HG03521 (cell line): ENCODE results near the gene SFMBT2.
"Not testable (repeated sequence)": the region's sequence is repeated elsewhere in the genome, so short reads cannot be mapped to it uniquely, and the experiment has no call there.

Source experiments
- ATAC-seq: cut with Tn5 transposase; IDR thresholded peaks from one replicate; pipeline ENCODE4 v1.9.1; 2021; ENCODE audit warnings: mild to moderate bottlenecking, moderate library complexity; ENCODE audit not compliant: unreplicated experiment

Gene SFMBT2

GRCh38 chr10:7403620-7404019, 7.2 kb downstream of the SFMBT2 start:
- ATAC-seq: no peak

DNA sequence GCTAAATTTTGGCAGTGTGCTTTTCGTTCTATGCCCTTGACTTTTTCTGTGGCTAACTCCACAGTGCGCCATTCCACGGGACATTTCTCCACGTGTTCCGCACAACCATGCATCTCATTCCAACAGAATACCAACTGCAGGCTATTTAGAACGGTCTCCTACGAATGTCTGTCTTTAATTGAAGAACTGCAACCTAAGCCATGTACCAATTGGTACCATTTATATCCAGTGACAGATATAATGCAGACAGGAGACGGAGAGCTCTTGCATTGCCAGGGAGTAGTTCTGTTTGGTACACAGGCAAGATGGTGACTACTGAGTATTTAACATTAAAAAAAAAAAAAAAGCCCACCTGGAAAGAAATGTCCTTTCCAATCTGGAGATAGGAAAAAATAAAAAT, 9.1 kb downstream of the SFMBT2 start:
- no peak for ATAC-seq

DNA sequence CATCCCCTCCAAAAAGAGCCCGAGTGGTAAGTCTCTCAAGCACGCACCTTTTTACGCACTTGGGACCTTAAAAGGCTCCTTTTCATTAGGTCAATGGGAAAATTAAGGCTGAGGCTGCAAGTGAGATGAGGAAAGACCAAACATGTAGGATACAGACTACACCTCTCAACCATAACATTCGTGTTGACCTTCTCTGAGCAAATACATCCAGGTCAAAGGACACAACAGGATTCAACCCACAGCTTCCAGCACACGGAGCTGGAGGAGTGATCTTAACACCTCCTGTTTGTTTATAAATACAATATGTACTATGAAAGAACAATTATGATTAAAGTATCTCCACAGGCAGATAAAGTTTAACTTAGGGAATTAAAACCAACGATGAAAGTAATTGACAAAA, 9.7 kb downstream of the SFMBT2 start:
- ATAC-seq: no peak

DNA sequence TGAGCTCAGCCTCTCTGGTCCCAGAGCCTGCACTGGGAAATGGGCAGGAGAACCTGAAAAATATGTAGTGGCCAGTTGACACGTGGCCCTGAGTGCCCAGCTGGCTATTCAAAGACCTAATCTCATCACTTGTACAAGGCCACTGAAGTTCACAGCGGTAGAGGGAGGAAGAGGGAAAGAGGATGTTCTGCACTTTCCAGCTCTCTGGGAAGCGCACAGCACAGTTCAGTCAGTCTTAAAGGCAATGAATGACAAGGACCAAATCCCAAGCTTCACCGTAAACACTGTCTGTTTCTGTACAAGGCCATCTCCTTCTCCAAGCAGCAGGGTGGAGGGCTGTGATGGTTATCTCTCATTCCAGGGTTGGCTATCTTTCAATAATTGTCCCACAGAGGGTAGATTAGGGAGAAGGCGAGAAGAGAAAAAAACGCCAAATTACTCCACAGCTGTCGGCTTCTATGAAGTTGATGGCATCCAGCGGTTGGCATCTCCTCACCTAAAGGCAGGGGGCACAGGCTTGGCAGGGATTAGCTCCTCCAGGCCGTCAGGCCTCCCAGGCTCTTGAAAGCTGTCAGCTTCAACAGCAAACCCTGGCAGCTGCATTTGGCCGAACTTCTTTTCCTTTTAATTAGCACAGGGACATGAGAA, 10.6 kb downstream of the SFMBT2 start:
- no peak for ATAC-seq

DNA sequence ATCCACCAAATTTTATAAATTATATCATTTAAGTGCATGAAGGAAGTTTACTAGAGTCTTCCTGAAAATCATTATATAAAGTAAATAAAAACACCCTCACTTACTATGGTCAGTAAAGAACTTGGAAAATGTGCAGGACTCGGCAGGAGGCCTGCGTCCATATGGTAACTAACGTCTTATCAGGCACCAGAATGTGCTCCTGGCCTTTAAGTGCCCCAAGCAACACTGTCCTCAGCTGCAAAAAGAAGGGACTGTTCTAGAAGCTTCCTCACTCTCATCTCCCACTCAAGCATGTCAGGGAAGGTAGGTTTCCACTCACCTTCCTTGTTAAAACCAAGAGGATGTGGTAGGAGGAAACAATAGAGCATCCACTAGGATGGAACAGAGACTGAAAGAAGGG, 11.3 kb downstream of the SFMBT2 start:
- ATAC-seq: no peak

DNA sequence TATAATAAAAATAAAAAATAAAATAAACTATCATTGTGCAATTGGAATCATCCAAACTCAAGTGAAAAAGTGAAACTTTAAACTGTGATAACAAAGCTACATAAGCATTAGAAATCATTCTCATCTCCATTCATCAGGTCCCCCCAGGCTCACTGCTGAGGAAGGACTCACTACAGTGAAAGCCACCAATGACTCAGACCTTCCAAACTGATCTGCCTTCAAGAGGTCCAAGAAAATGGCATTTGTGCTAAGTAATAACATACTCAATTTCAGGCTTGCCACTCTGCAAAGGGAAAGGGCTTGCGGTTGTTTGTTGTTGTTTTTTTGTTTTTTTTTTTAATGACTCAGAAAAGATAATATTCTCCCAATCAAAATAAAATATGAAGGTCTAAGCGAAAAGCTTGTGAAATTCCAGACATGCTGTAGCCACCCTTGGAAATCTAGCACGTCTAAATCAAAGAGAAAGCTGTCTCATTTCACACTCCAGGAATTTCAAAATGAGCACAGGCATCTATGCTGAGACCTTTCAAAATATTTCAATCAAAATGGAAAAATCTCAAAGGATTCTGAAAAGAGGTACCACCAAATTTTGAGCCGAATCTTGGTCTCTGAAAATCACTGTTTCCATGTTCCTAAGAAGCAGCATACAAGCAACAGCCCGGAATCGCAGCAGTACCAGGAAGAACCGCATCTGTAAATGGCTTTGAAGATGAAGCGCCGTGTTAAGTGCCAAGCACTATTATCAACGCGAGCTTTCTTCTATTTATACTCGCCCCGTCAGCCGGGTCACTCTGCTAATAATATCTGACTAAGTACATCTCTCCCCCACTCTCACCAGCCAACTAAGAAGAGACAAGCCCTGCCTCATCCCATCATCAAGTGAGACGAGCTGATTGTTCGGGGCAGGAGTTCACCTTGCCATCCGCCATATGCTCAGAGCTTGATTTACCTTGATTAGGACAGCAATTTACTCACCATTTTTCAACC, 13.5 kb downstream of the SFMBT2 start:
- no peak for ATAC-seq

DNA sequence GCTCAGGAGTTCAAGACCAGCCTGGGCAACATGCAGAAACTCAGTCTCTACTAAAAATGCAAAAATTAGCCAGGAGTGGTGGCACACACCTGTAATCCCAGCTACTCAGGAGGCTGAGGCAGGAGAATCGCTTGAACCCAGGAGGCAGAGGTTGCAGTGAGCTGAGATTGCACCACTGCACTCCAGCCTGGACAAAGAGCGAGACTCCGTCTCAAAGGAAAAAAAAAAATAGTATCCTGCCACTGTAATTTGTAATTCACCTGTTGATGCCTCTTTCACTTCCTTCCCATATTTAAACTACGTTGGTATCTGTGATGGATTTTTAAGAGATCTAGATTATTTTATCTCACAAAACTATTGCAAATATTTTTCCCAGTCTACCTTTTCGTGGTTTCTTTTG, 18.5 kb downstream of the SFMBT2 start:
- ATAC-seq: not testable (repeated sequence)

GRCh38 chr10:7391748-7392147, 19.1 kb downstream of the SFMBT2 start:
- no peak for ATAC-seq

GRCh38 chr10:7390689-7391110, 20.1 kb downstream of the SFMBT2 start:
- ATAC-seq: not testable (repeated sequence)

DNA sequence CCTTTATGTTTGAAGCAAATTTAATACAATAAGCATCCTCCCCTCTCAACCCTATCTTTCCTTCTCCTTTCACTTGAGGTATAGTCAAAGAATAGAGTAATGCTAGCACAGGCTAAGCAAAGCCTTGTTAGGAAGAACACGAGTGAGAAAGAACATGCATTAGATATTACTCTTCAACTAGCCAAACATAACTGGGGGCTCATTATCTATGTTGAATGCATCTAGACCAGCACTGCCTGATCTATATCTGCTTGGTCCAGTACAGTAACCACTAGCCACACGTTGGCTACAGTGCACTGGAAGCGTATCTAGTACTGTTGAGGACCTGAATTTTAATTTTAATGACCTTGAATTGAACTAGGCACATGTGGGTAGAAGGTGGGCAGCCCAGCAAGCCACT, 21.0 kb downstream of the SFMBT2 start:
- ATAC-seq: no peak

GRCh38 chr10:7389346-7389745, 21.5 kb downstream of the SFMBT2 start:
- ATAC-seq: no peak

GRCh38 chr10:7388602-7389001, 22.2 kb downstream of the SFMBT2 start:
- no peak for ATAC-seq

GRCh38 chr10:7388149-7388548, 22.7 kb downstream of the SFMBT2 start:
- ATAC-seq: not testable (repeated sequence)

GRCh38 chr10:7385114-7385513, 25.7 kb downstream of the SFMBT2 start:
- no peak for ATAC-seq

DNA sequence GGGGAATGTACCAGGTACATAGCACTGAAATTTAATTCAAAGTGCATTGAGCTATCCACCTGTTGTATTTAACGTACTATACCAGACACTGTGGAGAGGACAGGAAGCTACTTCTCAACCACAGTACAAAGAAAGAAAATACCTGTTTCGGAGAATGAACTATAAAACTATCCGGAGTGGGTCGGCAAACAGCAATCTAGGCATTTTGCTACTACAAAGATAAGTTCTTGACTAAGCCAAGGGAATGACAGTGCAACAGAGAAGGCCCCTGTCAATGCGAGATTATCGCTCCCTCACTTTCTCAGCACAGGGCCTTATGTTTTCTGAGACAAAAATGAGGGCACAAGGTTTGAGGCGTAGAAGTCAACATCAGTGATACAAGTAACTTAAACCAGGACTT, 27.4 kb downstream of the SFMBT2 start:
- no peak for ATAC-seq

- no peak for ATAC-seq
These were observed 30.1 kb downstream of the SFMBT2 start for GRCh38 chr10:7380704-7381241.

- ATAC-seq: no peak
These were observed 32.0 kb downstream of the SFMBT2 start for GRCh38 chr10:7378602-7379403.

DNA sequence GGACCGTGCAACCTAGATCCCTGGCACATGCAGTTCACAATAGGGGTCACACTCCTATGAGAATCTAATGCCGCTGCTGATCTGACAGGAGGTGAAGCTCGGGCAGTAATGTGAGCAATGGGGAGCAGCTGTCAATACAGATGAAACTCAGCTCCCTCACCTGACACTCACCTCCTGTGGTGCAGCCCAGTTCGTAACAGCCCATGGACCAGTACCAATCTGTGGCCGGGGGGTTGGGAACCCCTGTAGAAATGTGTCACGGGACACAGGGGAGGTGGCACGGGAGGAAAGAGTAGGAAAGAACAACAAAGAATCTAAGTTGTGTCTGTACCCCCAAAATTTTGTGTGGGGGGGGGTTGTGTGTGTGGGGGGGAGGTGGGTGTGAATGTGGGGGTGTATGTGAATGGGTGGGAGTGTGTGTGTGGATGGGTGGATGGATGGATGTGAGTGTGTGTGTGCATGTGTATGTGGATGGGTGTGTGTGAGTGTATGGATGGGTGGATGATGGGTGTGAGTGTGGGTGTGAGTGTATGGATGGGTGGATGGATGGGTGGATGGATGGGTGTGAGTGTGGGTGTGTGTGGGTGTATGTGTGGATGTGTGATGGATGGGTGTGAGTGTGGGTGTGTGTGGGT, 33.1 kb downstream of the SFMBT2 start:
- ATAC-seq: no peak

DNA sequence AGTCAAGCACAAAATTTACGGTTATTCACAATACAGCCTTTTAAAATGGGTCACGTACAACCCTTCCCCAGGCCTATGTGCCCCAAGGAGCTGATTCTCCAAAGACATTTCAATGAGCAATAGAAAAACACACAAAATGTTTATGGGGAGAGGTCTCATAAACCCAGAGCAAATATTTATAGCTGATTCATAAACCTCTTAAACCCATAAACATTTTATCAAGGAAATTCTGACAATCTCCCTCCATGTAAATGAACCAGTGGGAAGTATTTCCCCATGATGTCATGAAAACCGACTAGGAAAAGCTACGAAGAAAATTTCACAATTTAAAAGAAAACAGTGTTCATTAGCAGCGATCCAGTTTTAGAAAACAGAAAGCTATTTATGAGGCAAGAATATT, 36.0 kb downstream of the SFMBT2 start:
- no peak for ATAC-seq

- no peak for ATAC-seq
These were observed 37.8 kb downstream of the SFMBT2 start for GRCh38 chr10:7373039-7373438.

DNA sequence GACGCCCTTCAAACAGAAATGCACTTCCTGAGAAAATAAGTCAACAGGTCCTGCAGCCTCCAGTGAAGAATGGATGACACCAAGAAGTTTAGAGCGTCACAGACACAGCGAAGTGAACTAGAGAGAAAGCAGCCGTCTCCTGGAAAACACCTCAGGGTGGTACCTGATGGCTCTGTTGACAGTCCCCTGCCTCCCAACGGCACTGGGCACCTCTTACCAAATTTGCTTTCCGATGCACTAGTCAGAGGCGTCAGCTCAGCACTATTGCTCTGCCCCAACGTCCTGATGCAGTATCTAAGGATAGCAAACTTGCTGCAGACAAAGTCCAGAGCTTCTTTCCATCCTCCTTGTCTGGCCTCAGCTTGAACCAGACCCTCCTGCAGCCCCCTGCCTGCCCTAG, 38.3 kb downstream of the SFMBT2 start:
- no peak for ATAC-seq
